ENCODE data around the gene RAB43.
"Not testable (repeated sequence)": the region's sequence is repeated elsewhere in the genome, so short reads cannot be mapped to it uniquely, and the experiment has no call there.

Gene RAB43

GRCh38 chr3:129087904-129088303, 33.7 kb downstream of the RAB43 start:
- not testable (repeated sequence) for DNase-seq

GRCh38 chr3:129087138-129087702, 34.4 kb downstream of the RAB43 start:
- no peak for DNase-seq

GRCh38 chr3:129085818-129086217, 35.8 kb downstream of the RAB43 start:
- DNase-seq: no peak

GRCh38 chr3:129085165-129085715, 36.4 kb downstream of the RAB43 start:
- no peak for DNase-seq

DNA sequence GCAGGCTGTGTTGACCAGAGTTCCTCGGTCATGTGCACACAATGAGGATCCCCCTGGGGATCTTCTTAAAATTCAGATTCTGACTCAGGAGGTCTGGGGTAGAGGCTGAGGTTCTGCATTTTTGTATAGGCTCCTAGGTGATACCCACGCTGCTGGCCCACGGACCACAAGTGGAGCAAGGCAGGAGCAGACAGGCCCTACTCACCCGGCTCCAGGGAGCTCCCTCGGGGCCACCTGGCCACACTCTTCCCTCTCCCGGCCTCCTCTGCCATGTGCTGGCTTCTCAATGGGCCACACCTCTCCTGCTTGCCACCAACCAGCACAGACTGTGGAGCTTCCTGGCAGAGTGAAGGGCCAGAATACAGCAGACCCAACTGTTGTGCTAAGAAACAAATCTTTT, 37.1 kb downstream of the RAB43 start:
- no peak for DNase-seq

DNA sequence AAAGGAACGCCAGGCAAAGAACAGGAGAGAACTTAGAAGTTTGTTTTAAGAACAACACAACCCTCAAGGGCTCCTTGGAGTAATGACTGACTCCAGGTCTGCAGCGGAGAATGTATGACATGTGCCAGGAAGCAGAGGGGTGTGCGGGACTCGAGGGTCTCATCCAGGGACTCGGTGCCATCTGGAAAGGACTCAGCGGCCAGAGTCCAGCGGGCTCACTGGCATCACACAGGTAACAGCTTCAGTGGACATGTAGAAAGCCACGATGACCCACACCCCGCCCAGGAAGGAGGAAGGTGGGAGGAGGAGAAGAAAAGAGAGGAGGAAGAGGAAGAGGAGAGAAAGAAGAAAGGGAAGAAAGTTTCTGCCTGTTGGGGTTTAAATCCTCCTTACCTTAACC, 39.6 kb downstream of the RAB43 start:
- no peak for DNase-seq

DNA sequence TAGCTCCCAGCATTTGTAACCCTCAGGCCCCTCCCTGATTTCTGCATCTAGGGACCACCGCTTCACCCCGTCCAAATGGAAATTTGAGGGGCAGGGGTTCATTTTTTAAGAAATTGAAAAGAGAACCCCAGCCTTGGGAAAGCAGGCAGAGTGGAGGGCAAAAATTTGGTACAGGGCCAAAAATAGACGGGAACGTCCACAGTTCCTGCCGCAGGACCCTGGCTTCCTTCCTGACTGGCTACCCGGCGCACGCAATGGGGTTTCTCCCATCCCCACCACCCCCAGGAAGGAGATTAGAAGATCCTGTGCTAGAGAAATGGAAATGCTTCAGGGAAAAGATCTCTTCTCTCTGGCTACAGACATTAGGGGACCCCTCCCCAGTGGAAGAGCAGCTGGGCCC, 40.1 kb downstream of the RAB43 start:
- DNase-seq: no peak

DNA sequence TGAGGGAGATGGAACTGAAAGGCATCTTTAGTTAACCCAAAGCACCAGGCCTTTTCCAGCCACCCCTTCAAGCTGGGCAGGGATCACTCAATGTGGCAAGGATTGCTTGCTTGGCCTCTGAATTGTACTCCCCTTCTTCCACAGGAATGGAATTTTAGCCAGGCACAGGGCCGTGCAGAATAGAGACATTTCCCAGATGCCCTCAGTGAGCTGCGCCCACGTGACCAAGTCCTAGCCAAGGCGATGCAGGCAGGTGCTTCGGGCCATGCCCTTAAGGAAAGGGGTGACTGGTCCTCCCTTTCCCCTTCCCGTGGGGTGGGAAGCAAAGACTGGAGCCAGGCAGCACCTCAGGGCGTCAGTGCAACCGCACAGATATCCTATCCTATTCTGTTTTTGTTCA, 43.1 kb downstream of the RAB43 start:
- DNase-seq: no peak

- no peak for DNase-seq
Observed at GRCh38 chr3:129077222-129077621, 44.4 kb downstream of the RAB43 start.

GRCh38 chr3:129070086-129070885, 51.3 kb downstream of the RAB43 start:
- DNase-seq: no peak

GRCh38 chr3:129069313-129070085, 52.1 kb downstream of the RAB43 start:
- not testable (repeated sequence) for DNase-seq

DNA sequence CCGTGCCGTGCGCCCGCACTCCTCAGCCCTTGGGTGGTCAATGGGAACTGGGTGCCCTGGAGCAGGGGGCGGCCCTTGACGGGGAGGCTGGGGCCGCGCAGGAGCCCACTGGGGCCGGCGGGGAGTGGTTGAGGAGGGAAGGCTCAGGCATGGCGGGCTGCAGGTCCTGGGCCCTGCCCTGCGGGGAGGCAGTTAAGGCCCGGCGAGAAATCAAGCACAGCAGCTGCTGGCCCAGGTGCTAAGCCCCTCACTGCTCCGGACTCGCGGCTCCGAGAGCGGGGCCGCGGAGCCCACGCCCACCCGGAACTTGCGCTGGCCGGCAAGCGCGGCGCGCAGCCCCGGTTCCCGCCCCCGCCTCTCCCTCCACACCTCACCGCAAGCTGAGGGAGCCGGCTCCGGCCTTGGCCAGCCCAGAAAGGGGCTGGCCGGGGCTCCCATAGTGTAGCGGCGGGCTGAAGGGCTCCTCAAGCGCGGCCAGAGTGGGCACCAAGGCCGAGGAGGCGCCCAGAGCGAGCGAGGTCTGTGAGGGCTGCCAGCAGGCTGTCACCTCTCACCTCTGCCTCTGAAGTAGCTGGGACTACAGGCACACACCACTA, 53.2 kb downstream of the RAB43 start:
- DNase-seq: no peak

DNA sequence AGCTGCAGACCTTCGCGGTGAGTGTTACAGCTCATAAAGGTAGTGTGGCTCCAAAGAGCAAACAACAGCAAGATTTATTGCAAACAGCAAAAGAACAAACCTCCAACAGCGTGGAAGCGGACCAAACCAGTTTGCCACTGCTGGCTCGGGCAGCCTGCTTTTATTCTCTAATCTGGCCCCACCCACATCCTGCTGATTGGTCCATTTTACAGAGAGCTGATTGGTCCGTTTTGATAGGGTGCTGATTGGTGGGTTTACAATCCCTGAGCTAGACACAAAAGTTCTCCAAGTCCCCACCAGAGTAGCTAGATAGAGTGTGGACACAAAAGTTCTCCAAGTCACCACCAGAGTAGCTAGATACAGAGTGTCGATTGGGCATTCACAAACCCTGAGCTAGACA, 53.9 kb downstream of the RAB43 start:
- not testable (repeated sequence) for DNase-seq

- DNase-seq: no peak
Observed at GRCh38 chr3:129065720-129066073, 55.9 kb downstream of the RAB43 start.

- DNase-seq: no peak
Observed at GRCh38 chr3:129065016-129065719, 56.4 kb downstream of the RAB43 start.

DNA sequence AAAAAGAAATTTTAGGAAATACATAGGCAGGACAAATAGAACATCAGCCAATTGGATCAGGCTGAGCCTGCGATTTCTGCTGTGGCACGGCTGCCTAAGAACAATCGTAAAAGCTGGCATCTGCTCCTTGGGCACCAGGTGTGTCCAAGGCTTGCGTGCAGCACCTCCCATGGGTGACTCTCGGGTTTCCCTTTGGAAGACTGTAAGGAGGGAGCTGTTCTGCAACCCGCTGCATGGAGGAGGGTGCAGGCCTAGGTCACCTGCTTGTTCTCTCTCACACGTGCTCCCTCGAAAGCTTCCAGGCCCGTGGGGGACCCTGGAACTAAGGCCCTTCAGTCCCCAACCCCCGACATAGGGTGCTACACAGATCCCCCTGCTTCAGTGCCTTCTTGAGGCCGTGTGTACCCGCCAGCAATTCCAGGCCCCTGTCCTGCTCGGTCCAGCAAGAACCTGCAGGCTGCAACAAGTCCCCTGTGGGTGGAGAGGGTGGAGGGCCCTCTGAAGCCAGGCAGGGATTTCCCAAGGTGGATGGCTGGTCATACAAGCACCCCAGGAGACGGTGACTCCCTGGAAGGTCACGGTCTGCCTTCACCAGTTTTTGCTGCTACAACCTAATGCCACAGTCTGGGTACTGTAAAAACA, 57.6 kb downstream of the RAB43 start:
- DNase-seq: no peak

GRCh38 chr3:129063091-129063640, 58.4 kb downstream of the RAB43 start:
- DNase-seq: no peak

GRCh38 chr3:129061888-129062834, 59.4 kb downstream of the RAB43 start:
- no peak for DNase-seq

DNA sequence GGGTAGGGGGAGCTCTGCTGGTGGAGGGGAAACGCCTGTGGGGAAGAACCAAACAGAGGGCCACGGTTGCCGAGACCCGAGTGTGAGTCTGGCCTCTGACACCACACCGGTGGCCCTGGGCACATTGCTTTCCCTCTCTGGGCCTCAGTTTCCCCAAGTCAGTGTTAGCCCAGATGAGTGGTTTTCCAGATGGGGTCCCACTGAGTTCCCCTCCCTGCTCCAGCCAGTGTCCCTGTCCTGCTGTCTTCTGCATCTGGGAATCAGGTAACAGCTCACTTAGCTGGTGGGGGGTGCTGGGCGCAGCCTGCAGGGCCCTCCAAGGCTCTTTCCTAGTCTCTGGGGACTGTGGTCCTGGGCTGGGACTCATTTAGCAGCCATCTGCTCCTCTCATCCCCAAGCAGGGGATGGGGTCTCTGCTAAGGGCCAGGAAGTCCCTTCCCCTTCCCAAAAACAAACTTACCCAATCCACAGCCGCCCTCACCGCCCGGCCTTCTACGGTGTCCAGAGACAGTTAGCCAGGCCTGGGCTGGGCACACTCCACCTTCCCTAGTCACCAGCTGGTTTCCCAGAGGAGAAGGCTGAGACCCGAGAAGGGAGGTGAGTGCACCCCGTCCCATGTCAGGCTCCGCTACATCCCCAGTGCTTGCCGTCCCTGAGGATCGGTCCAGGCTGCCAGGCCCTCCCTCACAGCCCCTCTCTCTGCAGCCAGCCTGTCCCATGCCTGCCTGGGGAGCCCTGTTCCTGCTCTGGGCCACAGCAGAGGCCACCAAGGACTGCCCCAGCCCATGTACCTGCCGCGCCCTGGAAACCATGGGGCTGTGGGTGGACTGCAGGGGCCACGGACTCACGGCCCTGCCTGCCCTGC, 60.3 kb downstream of the RAB43 start:
- DNase-seq: no peak
